Eye (tissue), 1 donor: ENCODE results near the gene CDCP1.
"Not testable (repeated sequence)": the region's sequence is repeated elsewhere in the genome, so short reads cannot be mapped to it uniquely, and the experiment has no call there.

ENCODE experiments used
- DNase-seq: peaks from one replicate; pipeline ENCODE4 v3.0.0-alpha.2; 2015

The CDCP1 gene

DNA sequence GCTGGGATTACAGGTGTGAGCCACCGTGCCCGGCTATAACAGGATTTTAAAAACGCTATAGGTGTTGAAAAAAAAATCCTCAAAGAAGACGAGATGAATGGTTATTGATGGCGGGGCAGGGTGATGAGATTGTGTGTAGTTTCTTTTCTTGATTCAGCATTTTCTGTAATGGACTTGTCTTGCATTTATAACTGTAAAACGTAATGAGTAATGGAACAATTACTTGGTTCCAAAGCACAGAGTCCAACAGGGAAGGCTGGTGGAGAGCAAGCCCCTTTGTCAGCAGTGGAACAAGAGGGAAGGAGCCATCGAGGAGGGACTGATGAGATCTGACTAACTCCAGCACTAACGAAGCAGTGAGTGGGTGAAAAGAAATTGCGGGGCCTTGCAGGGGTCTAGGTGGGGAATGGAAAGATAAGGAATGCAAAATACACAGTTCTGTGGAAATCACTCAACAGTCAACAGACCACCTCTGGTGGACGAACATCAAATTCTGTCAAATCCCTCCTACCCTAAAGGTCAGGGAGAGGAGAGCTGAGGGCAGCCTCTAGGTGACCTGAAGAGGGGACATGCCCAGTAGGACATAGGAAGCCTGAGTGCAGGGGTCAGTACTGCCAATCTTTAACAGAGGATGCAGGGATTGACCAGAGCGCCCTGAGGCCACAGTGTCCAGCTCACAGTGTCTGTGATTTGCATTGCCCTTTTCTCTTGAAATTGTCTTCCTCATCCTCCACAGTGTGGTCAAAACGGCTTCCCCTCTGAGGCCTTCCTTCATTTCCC lies 23.1 kb upstream of the CDCP1 start:
- DNase-seq, result no peak

DNA sequence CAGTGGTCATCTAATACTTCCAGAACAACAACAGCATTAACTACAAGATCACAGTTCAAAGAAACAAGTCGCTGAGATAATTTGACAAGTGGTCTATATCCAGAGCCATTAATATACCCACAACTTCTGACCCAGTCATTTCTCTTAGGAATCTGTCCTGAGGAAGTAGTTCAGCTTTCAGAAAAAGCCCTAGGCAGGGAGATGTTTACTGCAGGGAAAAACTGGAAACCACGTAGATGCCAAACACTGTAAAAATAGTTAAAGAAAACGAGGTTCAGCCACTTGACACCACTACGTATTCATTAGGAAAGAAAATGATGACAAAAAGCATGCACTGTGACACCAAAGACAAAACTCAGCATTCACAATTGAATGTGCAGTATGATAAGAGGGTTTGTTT lies 22.3 kb upstream of the CDCP1 start:
- DNase-seq, result no peak

DNA sequence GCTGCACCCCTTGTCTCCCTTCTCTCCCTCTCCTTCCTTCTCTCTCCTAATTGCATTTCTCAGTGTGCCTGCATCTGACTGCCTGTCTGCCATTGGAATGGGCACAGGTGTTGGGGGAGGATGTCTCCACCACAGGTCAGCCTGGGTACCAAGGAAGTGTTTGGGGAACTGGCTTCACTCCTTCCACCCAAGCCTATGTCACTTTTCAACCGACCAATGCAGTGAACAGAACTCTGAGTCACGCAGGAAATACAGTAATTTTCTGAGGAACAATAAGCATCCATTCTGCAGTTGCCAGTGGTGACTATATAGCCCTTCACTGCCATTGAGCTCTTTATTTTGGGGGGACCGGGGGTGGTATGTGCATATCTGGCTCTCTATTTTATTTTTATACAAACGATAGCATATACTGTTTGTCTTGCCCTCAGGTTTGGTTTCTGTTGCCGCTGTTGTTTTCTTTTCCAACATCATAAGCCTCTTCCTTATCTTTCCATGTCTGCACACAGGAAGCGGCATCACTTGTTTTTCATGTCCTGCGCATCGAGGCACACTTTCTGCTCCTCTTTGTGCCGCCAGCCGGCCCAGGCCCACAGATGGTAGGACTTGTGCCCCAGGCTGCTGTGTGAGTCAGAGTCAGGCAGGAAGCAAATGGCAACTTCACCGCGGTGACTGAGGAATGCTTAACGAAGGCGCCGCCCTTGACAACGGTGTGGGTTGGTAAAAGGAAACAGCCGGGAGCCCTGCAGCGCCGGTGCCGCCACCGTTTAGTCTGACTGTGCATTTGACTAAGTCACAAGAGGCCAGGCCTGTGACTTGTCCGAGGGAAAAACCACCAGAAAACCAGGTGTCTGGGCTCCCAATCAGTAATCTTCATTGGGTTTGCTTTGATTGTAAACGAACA lies 21.1 kb upstream of the CDCP1 start:
- peak; percentile 88 for DNase-seq

DNA sequence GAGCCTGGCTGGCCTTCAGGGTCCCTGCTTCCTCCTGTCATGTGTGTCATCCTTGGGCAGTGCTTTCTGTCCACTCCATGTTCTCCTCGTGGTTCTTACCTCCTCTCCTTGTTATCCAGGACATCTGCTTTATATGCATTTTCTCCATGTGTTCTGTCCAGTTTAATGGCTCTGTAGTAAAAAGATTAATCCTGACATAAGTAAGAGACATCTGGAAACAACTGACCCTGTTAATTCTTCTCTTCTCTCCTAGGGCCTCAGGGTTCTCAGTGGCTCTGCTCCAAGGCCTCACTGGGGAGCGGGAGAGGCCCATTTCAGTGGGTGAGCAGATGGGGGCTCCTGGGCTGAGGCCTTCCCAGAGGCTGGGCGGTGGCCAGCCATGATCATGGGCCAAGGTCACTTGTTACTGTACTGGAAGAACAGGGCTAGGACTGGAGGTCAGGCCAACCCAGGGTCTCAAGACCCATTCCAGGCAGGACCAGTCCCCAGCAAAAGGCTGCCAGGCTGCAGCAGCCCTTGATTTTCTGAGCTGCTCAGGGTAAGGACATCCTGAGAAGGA lies 20.2 kb upstream of the CDCP1 start:
- DNase-seq, result no peak

DNA sequence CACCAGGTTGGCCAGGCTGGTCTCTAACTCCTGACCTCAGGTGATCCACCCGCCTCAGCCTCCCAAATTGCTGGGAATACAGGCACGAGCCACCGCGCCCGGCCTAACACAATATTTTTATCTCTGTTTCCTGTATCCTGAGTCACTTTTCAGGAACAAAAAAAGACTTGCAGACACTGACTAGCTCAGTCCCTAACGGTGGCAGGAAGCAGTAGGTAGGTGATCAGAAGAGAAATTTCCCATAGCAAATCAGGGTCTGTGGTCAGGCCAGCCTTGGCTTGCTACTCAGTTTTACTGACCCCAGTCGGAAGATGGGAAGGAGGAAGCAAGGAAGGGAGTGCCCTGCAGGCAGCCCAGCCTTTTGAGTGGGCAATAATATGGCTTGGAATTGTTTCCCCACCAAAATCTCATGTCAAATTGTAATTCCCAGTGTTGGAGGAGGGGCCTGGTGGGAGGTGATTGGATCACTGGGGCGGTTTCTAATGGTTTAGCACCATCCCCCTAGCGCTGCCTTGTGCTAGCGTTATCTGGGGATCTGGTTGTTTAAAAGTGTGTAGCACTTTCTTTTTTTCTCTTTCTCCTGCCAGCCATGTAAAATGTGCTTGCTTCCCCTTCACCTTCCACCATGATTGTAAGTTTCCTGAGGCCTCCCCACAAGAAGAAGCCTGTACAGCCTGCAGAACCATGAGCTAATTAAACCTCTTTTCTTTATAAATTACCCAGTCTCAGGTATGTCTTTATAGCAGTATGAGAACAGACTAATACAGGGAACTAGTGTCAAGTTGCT lies 19.5 kb upstream of the CDCP1 start:
- no peak for DNase-seq

DNA sequence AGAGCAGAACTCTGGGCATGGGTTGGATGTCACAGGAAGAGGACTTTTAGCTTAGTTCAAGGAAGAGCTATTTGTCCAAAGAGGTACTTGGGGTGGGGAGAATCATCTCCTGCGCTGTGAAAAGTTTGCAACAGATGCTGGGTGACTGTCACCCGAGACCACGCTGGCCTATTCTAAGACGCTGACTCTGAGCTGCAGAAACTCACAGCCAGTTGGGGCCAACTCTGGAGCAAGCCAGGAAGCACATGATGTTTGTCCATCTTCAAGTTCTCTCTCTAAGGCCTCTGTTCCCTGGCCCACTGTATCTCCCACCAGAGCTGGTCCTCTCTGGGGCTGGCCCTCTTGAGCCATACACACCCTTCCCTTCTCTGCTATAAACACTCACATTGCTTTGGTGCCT lies 17.9 kb upstream of the CDCP1 start:
- DNase-seq, result no peak

DNA sequence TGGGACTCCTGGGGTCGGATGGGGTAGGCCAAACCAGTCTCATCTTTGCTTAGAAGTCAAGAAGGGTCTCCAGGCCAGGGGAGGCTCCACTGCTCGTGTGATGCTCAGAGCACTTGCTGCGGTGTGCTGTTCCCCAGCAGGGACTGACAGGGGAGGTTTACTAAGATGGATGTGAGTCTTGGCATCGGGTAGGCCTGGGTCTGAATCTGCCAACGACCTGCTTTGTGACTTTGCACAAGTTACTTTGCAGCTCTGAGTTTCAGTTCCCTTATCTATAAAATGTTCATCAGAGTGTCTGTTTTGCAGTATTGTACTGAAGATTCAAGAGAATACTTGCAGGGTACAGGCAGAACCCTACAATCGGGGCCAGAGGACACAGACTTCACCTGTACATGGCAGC lies 17.3 kb upstream of the CDCP1 start:
- no peak for DNase-seq

DNA sequence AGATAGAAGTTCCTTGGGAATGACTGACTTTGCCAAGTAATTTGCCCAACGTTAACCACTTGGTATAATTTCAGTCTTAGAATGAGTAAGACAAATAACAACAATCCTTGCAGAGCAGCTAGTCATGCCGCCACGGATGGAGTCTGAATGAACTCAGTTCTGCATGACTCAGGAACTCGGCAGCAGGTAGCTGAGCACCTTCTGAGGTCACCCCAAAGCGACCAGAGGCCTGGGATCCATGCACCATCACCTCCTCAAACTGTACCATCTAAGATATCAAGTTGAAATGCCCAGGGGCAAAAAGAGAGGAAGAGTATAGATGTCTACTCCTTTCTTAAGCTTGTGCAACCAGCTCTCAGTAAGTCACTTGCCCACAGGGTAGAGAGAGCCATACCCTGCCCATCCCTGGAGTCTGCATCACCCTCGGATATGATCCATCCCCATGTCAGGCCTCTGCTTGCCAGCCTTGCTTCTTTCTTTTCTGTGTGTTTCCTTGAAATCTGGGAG lies 8.5 kb upstream of the CDCP1 start:
- DNase-seq, result no peak

DNA sequence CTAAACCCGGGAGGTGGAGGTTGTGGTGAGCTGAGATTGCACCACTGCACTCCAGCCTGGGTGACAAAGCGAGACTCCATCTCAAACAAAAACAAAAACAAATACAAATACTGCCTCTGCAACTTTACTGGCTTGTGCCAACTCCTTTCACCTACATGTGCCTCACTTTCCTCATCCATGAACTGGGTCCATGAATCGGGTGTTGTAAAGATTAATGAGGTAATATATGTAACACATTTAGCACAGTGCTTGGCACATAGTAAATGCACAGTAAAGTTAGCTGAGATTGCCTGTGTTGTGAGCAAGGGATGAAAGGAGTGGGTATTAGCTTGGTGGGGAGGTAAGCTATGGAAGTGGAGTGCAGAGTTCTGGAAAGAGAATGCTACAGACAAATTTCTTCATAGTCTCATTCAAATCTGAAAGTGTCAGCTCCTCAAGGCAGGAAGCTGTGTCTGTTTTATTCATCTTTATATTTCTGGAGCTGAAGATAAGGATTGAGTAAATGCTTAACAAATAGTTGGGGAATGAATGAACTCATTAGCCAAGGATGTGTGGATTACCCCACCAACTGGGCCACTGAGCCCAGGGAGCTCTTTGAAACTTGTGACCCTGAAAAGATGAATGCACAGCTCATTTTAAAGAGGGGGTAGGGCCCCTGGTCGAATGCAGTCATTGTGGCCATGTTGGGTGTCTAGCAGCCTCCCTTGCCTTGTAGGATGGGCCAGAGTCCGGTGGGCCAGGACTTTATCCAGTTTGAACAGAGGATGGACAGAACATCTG lies 7.7 kb upstream of the CDCP1 start:
- no peak for DNase-seq

DNA sequence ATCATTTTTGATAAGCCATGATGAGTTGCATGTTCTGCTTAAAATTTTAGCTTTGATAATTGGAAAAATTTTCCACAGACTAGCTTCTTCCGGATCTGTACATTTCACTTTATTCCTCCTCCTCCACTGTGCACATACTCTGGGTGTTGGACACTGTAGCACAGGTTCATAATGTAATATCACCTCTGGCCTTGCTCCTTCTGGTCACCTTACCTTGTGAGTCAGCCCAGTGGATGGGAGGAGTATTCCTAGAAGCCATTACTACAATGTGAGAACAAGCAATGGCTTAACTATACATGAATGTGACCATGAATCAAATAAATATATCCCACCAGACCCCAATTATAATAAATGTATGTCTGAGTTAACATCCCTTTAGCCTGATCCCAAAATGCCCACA lies 6.1 kb upstream of the CDCP1 start:
- no peak for DNase-seq

DNA sequence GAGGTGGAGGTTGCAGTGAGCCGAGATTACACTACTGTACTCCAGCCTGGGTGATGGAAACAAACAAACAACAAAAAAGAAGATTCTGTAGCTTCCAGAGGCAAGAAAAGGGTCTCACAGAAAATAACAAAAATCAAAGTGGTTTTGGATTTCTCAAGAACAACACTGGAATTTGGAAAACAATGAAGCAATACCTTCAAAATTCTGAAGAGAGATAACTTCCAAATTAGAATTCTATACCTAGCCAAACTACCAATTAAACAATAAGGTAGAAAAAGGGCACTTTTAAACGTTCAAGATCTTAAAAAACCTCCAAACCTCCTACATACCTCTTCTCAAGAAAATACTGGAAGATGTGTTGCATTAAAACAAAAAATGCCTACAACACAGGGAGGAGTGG lies 4.9 kb upstream of the CDCP1 start:
- DNase-seq, result no peak

DNA sequence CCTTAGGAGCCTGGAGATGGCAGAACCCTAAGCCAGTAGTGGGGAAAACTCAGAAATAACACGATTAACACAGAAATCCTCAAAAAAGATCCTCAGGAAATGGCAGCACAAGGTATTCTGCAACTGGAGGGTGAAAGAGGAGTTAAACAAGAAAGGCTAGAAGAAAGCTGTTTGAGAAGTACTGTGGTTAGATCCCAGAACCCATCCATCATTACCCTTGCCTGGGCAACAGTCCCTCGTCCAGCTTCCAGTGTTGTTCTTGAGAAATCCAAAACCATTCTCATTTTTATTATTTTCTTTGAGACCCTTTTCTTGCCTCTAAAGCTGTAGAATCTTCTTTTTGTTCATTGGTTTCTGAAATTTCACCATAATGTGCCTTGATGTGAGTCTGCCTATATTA lies 2.7 kb upstream of the CDCP1 start:
- DNase-seq, result no peak

DNA sequence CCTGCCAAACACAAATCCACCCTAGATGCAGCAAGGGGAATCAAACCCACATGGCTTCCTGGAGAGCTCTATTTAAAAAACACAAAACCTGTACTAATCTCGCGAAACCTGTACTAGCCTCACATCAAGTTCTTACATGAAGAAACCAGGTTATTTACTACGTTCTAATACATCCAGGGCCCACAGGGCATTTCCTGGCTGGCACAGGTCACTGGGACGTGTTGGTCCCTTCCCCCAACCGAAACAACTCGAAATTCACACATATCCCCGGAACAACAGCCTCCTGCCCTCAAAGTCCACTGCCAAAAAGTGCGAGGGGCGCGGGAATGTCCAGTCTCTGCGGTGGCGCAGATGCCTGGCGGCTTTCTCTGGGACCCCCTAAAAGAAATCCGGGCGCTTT lies 955 bp downstream of the CDCP1 start:
- no peak for DNase-seq

DNA sequence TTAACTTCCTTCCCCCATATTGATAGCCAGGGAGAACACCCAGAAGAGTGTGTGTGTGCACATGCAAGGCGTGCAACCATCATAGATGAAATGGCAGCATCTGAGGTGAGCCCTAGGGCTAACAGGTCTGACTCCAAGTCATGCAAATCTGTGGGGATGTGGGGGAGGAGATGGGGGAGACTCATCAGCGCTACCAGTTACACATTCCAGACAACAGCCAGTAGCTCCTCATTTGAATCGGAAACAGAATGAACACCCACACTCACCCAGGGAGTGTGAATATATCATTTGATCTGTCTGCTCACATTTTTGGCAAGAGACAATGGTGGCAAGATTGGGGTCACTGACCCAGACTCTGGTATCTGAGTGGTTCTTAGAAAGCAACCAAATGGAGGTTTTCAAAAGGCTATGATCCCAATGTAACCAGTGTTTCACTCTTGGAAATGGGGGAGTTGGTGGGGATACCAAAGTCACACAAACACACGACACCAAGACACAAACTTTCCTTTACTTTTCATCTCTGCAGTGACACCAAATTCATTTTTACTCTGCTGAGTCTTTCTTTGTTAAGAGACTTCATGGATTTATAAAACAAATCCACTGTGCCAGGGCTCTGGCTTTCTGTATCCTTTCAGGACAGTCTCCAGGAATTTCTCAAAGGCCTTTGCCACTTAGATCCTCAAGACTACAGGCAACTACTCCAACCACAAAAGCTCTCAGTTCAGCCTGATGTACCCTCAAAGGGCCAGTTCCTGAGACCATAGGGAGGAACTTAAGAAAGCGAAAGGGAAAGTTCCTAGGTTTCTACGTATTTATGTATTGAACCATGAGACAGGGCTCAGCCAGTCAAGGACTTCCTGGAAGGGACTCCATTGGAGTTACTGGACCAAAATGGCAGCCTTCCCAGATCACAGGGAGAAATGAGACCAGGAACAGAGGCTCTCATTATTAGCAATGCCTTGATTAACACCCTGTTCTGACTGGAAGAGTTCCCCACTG lies 2.2 kb downstream of the CDCP1 start:
- DNase-seq, result no peak

DNA sequence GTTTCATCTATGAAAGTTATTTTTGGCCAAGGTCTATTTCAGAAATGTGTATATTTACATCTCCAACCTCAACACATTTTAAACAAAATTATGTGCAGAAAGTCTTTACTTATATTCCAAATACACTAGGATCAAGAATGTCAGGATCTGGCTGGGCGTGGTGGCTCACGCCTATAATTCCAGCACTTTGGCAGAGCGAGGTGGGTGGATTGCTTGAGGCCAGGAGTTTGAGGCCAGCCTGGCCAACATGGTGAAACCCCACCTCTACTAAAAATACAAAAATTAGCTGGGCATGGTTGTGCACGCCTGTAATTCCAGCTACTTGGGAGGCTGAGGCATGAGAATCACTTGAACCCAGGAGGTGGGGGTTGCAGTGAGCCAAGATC lies 5.4 kb downstream of the CDCP1 start:
- DNase-seq, result not testable (repeated sequence)

DNA sequence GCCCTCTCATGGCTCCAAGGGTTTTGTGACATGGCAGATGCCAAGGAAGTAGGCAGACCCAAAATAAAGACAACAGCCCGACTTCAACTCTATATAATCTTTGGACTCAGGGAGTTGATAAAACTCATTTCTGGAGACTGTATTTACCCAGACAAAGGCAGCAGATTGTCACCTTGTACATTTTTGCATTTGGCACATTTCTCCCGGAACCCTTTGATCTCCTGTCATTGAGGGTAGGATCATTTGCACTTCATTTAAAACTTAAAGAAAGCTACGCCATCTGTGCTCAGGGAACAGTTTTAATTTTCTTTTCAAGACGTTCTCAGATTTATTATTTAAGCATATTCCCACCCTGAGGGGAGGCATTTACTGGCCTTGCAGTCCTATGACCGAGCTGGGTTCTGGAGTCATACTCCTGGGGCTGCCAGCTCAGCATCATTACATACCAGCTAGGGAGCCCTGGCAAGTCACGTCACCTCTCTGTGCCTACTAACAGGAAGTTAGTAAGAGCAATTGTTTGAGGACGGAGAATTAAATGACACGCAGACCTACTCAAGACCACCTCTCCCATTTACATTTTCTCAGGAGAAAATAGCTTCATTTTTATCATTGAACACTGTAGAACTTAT lies 5.9 kb downstream of the CDCP1 start:
- DNase-seq, result no peak

DNA sequence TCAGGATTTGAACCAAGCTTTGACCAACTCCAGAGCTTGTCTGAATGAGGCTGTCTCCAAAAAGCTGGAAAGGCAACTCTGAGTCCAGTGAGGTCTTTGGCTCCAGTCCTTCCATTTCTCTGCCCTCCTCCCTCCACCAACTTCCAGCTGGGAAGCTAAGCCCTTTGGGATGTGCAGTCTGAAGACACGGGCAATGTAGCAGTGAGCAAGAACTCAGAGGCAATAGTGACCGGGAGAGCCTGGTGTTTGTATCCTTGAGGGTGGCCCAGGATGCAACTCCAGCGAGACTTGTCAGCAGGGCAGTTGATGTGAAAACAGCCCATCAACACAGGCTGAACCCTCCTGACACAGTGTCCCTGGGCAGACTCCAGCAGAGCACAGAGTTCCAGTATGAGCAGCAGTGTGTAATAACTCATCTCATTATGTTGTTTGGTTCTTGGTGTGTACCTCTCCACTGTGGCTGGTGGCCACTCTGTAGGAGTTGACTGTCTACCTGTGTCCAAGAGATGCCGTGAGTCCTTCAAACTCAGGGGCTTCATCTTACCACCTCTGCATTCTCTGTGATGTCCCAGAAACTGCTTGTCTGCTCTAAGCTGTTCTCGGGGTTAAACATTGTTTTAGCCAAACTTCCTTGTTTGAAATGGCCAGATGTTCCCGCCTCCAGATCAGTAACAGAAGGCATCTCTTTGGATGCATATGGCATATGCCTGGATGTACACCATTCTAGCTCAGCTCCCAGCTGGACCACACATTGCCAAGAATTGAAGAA lies 6.6 kb downstream of the CDCP1 start:
- DNase-seq, result no peak

DNA sequence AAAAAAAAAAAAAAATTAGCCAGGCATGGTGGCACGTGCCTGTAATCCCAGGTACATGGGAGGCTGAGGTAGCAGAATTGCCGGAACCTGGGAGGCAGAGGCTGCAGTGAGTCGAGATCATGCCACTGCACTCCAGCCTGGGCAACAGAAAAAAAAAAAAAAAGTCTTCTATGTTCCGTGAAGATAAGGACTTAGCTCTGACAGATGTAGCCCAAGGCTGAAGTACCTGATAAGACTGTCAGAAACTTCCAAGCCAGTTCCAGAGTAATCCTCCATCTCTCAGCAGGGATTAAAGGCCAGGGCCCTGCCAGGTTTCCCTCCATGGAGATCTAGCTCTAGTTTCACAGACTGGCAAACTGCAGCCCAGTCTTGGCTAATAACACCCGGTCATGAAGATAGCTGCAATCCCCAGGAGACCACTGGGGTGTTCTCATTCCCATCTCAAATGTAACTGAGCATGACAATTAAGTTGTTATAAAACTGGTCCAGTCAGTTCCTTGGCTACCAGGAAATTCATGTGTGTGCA lies 8.5 kb downstream of the CDCP1 start:
- no peak for DNase-seq

DNA sequence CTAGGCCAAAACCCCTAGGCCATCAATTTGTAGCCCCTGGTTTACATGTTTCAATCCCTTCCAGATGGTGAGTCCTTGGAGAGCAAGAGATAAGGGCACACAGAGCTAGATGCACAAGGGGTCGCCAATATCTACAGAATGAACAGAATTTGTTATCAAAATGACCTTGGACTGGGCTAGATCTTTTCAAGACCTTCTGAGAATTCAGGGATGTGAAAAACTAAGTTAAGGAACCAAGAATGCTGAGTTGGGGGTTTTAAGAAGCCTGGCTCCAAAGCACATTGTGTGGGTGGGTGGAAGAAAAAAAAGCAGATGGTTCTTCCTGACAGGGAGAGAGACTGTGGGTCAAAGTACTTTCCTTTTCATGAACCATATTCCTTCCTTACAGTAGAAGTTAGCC lies 10.2 kb downstream of the CDCP1 start:
- DNase-seq, result no peak
